Neural progenitor cell (in vitro differentiated cells): ENCODE data around the gene ITGA5.

Experiments
- CTCF ChIP-seq: fragments of 200-600 bp; sonication (generic); IDR thresholded peaks from 2 replicates; pipeline ENCODE4 v1.5.1; 2017; ENCODE audit warnings: antibody characterized with exemption, mild to moderate bottlenecking
- EZH2 ChIP-seq: fragments of 200-600 bp; sonication (generic); IDR thresholded peaks from 2 replicates; pipeline ENCODE4 v1.6.1; 2017; ENCODE audit warnings: antibody characterized with exemption, mild to moderate bottlenecking, moderate library complexity

DNA sequence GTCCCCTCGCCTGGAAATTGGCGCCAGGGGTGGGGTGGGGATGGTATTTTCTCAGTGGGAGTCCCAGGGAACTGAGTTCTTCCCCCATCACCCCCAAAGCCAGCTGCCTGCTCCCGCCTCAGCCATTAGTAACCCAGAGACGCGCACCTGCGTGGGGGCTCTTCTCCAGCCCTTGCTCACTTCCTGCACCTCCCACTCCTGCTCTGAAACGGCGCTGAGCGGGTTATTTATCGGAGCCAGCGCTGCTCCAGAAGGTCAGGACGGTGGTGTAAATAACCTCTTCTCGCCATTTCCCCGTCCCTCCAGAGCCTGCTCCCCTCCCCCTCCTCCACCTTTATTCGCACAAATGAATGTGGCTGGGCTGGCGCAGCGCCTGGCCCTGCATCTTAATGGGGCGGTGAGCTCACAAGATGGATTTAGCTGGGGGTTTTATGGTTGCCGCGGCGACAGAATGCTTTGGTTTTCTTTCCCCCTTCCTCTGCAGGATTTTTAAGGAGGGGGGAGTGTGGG lies 67.0 kb downstream of the ITGA5 start:
- no peak for TF ChIP-seq EZH2
- TF ChIP-seq CTCF: no peak
